Measurements from ENCODE around the gene LRMDA.
A peak's percentile ranks its signal among the peaks of the same experiment; 100 is the strongest.

LRMDA gene

DNA sequence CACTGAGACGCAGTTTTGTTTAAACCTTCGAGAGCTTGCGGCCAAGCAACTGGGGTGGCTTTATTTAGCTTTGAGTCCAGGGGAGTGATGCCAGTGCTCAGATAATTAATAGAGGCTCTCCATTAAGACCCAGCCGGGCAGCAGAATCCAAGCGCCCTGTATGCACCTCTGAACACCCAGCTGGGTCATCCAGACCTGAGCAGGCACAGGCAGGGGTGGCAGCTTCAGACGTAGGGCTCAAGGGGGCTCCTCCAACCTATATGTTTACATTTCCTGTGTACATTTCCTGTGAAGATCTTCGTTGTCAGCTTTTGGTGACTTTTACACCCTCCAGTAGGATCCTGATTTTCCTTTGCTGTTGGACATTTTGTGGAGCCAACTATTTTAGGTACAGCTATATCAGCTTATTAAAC is 719.5 kb downstream of the LRMDA start:
- no peak for DNase-seq

DNA sequence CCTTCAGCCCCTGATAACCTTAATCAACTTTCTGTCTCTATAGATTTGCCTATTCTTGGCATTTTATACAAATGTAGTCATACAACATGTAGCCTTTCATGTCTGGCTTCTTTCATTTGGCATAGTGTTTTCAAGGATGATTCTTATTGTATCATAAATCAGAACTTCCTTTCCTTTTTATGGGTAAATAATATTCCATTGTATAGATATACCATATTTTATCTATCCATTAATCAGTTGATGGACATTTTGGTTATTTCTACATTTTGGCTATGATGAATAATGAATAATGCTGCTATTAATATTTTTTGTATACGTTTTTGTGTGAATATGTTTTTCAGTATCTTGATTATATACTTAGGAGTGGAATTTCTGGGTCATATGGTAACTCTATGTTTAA is 720.8 kb downstream of the LRMDA start:
- no peak for DNase-seq

DNA sequence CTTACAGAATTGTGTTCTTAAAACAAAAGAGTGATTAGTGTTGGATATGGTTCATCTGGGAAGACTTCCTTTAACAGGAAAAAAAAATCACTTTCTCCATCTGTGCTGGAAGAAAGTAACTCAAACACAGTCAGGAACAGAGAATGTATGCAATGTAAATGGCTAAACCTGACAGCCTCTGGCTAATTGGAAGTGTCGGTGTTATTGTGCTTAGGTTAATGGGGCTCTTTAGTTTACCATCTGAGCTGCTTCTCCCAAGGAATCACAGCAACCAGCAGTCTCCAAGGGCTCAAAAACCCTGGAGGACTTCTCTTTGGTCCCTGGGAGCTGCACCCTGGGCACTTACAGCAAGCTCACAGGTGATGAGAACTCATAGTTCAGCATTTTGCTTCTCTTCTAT is 724.5 kb downstream of the LRMDA start:
- DNase-seq = no peak

GRCh38 chr10:76160446-76161300 is 729.2 kb downstream of the LRMDA start:
- no peak for DNase-seq

- no peak for DNase-seq
Measured at GRCh38 chr10:76161301-76161582, 729.8 kb downstream of the LRMDA start.

GRCh38 chr10:76168437-76168836 is 737.0 kb downstream of the LRMDA start:
- DNase-seq = no peak

DNA sequence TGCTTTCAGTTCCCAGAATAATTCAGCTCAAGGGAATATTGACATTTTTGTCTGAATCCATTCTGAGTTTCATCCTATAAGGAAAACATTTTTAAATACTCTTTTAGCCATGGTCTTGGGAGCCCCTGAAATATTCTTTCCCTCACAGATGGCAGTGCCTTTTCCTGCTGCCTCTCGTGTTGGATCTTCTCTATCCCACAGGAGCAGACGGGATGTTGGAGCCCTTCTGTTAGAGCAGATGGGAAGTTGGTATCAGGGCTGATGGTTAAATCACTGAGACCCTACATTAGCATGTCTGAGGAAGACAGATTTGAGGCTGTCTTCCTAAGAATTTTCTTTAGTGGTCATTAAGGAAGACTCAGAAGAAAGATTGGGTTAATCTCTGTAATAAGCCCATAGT is 737.8 kb downstream of the LRMDA start:
- no peak for DNase-seq

- no peak for DNase-seq
Measured at GRCh38 chr10:76172020-76172419, 740.6 kb downstream of the LRMDA start.

DNA sequence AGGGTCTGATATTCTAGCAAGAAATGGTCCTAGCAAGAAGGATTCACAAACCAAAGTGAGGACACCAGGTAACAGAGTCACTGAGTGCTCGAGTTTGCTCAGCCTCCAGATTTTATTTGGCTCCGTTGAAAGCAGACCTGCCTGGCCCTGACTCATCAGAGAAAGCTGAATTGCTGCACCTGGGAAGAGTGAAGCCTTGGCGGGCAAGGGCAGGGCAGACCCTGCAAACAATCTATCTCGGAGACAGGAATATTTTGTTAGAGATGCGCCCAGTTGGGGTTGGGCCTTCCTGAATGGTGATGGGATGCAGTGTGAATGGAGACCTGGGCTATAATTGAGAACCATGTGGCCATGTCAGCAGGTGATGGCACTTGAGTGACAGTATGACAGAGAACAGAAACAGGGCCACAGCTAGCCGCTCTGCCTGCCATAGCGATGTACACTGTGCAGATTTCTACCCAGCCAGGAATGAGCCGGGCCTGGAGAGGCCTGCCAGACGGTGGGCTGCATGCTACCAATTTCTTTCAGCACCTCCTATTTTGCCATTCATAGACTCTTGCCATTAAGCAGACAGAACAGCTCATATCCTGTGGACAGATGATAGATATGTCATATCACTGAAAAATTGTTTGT is 744.2 kb downstream of the LRMDA start:
- no peak for DNase-seq

GRCh38 chr10:76176166-76176550 is 744.7 kb downstream of the LRMDA start:
- no peak for DNase-seq

- peak; percentile 14 for DNase-seq
Measured at GRCh38 chr10:76177936-76178335, 746.5 kb downstream of the LRMDA start.

DNA sequence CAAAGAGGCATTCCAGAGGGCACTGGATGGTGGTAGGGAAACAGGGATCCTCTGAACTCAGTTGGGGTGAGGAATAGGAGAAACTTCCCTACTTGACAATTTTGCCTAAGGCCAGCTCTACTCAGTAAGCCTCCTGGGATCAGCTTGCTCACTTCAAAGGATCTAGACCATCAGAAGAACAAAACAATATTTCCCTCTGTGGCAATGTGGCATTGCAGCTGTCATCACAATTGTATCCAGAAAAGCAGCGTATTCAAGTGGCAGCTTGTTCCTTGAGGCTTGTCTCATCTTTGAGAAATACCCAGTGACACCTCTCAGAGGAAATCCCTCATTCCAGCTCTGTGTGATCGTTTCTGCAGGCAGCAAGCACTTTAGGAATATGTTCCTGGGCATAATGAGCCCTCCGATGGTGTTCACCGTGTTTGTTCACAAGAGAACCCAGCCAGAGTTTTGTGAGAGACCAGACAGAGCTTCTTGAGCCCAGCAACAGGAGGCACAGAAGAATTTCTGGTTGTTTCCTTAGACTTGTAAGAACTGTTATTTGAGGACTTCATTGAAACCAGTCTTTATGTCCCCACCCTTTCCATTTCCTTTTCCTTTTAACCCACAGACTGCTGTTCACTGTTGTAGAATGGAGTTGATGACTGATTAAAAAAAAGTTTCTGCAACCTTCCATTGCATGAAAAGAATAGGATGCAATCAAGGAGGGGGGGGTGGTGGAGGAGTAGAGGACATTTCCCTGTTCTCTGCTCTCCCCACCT is 747.3 kb downstream of the LRMDA start:
- DNase-seq = peak; percentile 23

GRCh38 chr10:76179806-76180205 is 748.4 kb downstream of the LRMDA start:
- DNase-seq = no peak

DNA sequence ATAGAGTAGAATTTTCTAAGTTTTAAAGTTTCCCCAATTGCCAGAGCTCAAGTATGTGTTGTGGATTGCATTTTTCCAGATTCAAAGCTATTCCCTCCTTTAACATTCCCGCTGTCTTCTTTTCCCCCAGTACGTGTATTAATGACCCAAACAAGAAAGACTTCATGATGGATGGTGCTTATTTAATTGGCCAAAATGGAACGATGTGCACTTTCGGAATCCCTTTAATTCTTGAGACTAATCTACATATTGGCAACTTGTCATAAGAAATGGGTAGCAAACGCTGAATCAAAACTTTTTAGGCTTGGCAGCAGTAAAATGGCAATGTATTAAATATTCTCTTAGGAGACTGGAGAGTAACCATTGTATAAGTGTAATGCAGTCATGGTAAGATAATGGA is 753.2 kb downstream of the LRMDA start:
- DNase-seq = no peak

DNA sequence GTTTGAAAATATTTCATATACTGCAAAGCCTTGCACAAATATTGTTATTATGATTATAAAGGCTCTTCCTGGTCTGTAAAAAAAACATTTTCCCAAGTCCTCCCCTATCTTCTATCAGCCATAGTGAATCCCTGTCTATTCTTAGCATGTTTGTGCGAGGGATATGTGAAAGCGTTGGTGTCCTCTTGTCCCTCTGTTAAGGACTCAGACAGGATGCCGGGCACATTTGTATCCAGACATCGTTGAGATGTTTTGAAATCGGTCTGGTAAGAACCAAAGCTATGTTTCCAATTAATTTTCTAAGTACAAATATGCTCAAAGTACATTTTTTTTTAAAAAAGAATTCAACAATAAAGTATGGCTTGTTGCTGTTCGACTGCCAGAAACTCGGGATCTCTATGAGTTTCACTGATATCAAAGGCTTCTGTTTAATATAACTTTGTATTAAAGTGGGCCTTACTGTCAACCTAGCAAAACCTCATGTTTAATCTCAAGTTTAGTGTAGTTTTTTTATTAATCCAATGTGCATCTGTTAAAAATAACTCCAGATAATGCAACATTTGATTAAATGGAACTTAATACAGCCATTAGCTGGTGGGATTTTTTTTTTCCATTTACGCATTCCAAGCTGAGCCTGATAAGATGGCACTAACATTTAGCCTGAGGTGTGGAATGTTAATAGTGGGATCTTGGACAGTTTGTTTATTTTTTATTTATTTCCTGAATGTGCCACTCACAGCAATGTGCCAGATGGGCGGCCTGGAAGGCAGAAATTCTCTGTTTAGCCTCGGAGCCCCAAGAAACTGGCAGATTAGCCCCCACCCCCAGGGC is 754.3 kb downstream of the LRMDA start:
- peak; percentile 17 for DNase-seq

DNA sequence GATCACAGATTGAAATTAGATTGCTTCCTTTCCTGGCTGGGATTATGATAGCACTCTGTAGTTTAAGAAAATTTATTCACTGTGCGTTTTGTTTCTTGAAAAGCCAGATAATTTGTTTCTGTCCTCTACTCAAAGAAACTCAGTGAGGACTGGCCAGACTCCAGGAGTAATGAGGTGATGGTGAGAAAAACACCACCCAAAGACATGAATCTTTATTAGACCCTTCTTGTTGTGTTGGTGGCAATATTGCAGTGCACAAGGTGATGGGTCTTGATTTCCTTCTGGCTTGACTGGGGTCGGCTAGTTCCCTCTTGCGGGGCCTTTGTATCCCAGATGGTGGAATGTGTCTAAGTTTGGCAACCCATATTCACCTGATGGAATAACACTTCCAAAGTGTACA is 756.8 kb downstream of the LRMDA start:
- DNase-seq = no peak

DNA sequence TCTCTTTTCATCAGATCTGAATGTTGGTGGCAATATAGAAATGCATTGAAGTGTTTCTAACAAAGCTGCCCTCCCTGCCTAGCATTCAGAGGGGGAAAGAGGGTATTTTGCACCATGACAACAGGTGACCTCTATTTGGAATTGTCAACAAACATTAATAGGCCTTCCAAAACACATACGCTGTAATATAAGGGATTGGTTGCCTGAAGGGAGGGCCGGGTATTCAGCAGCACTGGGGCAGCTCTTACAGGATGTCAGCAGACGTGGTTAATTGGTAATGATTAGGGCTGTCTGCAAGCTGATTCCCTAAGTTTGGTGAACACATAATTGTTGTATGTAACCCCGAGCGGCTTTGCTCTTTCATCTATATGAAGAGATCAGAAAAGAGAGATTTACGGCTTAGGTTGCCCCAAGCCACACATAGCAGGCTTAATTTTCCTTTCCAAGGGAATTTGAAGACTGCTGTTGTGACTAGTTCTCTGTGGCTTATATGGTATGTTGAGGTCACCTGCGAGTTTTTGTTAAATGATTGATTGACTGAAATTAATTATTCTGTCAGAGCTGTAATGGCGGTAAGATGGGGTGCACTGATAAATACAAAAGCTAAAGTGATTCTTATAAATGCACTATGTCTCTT is 759.3 kb downstream of the LRMDA start:
- peak; percentile 67 for DNase-seq

- peak; percentile 47 for DNase-seq
Measured at GRCh38 chr10:76191336-76191735, 759.9 kb downstream of the LRMDA start.

- no peak for DNase-seq
Measured at GRCh38 chr10:76192151-76192550, 760.7 kb downstream of the LRMDA start.

DNA sequence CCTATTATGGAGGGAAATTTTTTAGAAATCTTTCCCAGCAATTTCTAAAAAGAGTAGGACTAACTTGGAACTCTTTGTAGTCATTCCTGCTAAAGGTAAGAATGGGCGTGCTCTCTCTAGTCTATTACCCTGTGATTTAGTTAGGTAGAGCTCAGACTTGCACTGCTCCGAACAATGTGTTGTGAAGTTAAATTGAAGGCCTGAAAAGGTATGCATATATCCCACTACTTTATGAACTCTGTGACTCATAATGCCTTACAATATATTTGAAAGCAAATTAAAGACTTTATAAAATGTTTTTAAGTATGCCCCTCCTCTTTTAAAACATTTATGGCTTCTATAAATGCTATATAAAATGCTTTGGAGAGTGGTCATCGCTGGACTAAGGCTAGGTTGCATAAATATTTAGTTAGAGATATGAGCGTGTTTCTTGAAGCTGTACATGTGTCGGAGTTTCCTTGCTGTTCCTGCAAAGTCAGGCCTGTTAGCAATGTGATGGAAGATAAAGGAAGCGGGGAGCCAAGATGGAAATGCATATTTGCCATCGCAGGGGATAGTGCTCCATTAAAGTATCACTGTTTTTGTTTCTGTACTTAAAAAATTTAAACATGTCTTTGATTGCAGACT is 761.4 kb downstream of the LRMDA start:
- DNase-seq = no peak

DNA sequence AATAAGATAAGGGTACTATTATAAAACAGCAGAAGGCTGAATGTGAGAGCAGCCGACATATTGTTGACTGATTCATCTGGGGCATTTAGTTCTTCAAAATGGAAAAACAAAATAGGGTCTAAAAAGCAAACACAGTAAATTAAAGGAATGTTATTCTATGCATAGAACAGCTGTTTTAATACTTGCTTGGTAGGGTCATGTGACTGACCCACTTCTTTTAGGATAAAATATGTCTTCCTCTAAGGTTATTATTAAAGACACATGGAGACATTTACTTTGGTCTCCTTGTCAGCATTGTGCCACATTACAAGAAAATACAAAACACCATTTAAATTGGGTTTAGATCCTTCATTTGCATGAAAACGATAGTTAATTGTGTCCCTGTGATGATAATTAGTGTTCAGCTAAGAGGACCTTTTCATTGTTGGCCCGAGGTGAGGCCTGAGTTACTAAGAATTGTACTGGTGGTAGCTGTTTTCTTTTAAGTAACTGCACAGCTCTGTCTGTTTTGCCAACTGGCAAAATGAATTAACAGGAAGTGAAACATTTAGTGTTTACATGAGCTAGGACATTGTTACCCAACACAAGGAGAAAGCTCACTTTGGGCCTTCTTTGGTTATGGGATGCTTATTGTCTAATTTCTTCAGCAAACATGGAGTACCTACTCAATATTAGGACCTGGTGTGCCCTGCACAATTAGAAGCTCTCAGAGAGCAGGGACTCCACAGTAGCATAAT is 764.4 kb downstream of the LRMDA start:
- no peak for DNase-seq

All from eye (tissue), 1 donor.